HepG2 (cell line): ENCODE data around the gene ENAH. TPM values are rescaled to one million over a fixed set of nuclear protein-coding genes. Genes with fewer than 3 reads are reported as not detected.

Experiments
- ESRRA ChIP-seq: sonication (generic); formaldehyde crosslinking; IDR thresholded peaks from 2 replicates; pipeline ENCODE4 v1.5.1; 2020; ENCODE audit warnings: mild to moderate bottlenecking, low read depth, missing genetic modification reagents
- HHEX ChIP-seq: IDR thresholded peaks from 2 replicates; pipeline ENCODE4 v1.6.1; 2016; ENCODE audit warnings: control low read depth
- HNRNPL ChIP-seq: fragments of 200-400 bp; formaldehyde crosslinking; IDR thresholded peaks from 2 replicates; pipeline ENCODE4 v1.6.1; 2017; ENCODE audit warnings: mild to moderate bottlenecking, low read depth, low read length
- HOXA5 ChIP-seq: sonication (generic); formaldehyde crosslinking; IDR thresholded peaks from 2 replicates; pipeline ENCODE4 v1.4.0; 2020; ENCODE audit warnings: missing genetic modification reagents
- KDM5B ChIP-seq: sonication (generic); formaldehyde crosslinking; IDR thresholded peaks from 2 replicates; pipeline ENCODE4 v1.4.0; 2020; ENCODE audit warnings: missing genetic modification reagents, mild to moderate bottlenecking, borderline replicate concordance
- MED13 ChIP-seq: sonication (generic); formaldehyde crosslinking; IDR thresholded peaks from 2 replicates; pipeline ENCODE4 v1.5.0; 2020; ENCODE audit warnings: missing genetic modification reagents
- NKX3-1 ChIP-seq: sonication (generic); formaldehyde crosslinking; IDR thresholded peaks from 2 replicates; pipeline ENCODE4 v1.5.0; 2020; ENCODE audit warnings: missing genetic modification reagents
- RFXAP ChIP-seq: sonication (generic); formaldehyde crosslinking; IDR thresholded peaks from 2 replicates; pipeline ENCODE4 v1.4.0; 2020; ENCODE audit warnings: missing genetic modification reagents, borderline replicate concordance
- ZBTB20 ChIP-seq: sonication (generic); formaldehyde crosslinking; IDR thresholded peaks from 2 replicates; pipeline ENCODE4 v1.8.1; 2023; ENCODE audit warnings: missing genetic modification reagents, low read depth, mild to moderate bottlenecking, borderline replicate concordance
- ZKSCAN5 ChIP-seq: sonication (generic); formaldehyde crosslinking; IDR thresholded peaks from 2 replicates; pipeline ENCODE4 v1.5.1; 2020; ENCODE audit warnings: mild to moderate bottlenecking, missing genetic modification reagents
- ZNF124 ChIP-seq: sonication (generic); formaldehyde crosslinking; IDR thresholded peaks from 2 replicates; pipeline ENCODE4 v1.4.0; 2020; ENCODE audit warnings: missing genetic modification reagents
- ZNF598 ChIP-seq: sonication (generic); formaldehyde crosslinking; IDR thresholded peaks from 2 replicates; pipeline ENCODE4 v1.5.1; 2020; ENCODE audit warnings: mild to moderate bottlenecking, missing genetic modification reagents, borderline replicate concordance
- polyA plus RNA-seq, 8 experiments: library from polyadenylated mRNA; depleted of rRNA in 3 of 8; stranded (reverse) in 7 of 8; unstranded in 1 of 8; fragments of >200 nt; fragmentation: Illumina TruSeq in 4 of 8; extraction: Trizol in 4 of 8; gene quantifications; 2 replicates each; pipeline versions ENCODE4 v1.2.1 to v1.2.3, GENCODE V29; 2011 to 2016; ENCODE audit warnings: low read depth in 4 of 8, missing spikeins in 1 of 8, mixed read lengths in 1 of 8; ENCODE audit not compliant: insufficient read depth in 1 of 8
- total RNA-seq, 5 experiments: library from RNA; depleted of rRNA; stranded (reverse); fragments of >200 nt; fragmentation: Illumina TruSeq; extraction: Trizol; gene quantifications; 2 replicates each; pipeline ENCODE4 v1.2.3, GENCODE V29; 2016; ENCODE audit warnings: low read depth in 1 of 5
- TF ChIP-seq, protein P1 (sequence below), 2 experiments: IDR thresholded peaks; 2 replicates each; pipeline ENCODE4 v1.6.1; 2011 to 2012; ENCODE audit warnings: low read length in 2 of 2, borderline replicate concordance in 1 of 2, low read depth in 1 of 2, mild to moderate bottlenecking in 1 of 2, moderate library complexity in 1 of 2
- TF ChIP-seq, protein P2 (sequence below): sonication (generic); formaldehyde crosslinking; IDR thresholded peaks from 2 replicates; pipeline ENCODE4 v1.4.0; 2020; ENCODE audit warnings: missing genetic modification reagents, mild to moderate bottlenecking, borderline replicate concordance
- TF ChIP-seq, protein P3 (sequence below): IDR thresholded peaks from 2 replicates; pipeline ENCODE4 v1.6.1; 2016; ENCODE audit warnings: missing compliant biosample characterization, missing genetic modification reagents, borderline replicate concordance
- TF ChIP-seq, protein P4 (sequence below): sonication (generic); formaldehyde crosslinking; IDR thresholded peaks from 2 replicates; pipeline ENCODE4 v1.4.0; 2020; ENCODE audit warnings: missing genetic modification reagents

The ENAH gene
- total and polyA plus RNA-seq, 2 of the 13 experiments (the other 11 are each of a cell fraction or from before 2014, with no cell fraction given): 22.1 to 58.3 TPM

DNA sequence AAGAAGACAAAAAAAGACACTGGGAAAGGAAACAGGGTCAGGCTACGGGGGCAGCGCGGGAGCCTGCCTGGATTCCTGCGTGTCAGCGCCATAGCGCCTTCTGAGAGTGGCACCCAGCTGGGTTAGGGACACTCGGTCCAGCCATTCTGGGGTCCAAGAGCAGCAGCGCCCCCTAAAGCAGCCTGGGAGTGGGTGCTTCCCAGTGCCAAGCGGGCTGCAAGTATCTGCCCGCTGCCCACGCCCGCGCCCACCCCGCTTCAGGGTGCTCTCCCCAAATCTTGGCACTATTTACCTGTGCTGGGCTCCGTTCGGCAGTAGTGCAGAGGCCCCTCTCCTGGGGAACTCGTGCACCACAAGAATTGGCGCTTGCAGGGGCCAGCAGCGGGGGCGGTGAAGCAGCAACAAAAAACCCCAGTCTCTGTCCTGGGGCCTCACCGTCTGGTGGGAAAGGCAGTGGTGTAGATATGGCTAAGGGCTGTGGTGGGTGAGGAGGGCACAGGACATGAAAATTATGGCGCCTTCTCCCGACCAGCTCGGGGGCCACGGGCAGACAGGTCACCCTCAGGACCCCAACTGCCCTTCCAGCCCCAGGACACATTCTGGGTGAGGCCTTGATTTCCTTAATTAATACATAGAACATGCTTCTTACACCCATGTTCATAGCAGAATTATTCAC is 200.9 kb downstream of the ENAH start (continued):
- TF ChIP-seq, protein P1, sequence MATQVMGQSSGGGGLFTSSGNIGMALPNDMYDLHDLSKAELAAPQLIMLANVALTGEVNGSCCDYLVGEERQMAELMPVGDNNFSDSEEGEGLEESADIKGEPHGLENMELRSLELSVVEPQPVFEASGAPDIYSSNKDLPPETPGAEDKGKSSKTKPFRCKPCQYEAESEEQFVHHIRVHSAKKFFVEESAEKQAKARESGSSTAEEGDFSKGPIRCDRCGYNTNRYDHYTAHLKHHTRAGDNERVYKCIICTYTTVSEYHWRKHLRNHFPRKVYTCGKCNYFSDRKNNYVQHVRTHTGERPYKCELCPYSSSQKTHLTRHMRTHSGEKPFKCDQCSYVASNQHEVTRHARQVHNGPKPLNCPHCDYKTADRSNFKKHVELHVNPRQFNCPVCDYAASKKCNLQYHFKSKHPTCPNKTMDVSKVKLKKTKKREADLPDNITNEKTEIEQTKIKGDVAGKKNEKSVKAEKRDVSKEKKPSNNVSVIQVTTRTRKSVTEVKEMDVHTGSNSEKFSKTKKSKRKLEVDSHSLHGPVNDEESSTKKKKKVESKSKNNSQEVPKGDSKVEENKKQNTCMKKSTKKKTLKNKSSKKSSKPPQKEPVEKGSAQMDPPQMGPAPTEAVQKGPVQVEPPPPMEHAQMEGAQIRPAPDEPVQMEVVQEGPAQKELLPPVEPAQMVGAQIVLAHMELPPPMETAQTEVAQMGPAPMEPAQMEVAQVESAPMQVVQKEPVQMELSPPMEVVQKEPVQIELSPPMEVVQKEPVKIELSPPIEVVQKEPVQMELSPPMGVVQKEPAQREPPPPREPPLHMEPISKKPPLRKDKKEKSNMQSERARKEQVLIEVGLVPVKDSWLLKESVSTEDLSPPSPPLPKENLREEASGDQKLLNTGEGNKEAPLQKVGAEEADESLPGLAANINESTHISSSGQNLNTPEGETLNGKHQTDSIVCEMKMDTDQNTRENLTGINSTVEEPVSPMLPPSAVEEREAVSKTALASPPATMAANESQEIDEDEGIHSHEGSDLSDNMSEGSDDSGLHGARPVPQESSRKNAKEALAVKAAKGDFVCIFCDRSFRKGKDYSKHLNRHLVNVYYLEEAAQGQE (IDR thresholded peaks at IDR 0.05; ENCODE audit: borderline replicate concordance in 1 of 2, low read depth in 1 of 2, low read length in 2 of 2): no peak
- peak; percentile 90 for TF ChIP-seq HNRNPL
- TF ChIP-seq HHEX: no peak
- TF ChIP-seq ZNF124: no peak
- no peak for TF ChIP-seq ZBTB20
- TF ChIP-seq, protein P2, sequence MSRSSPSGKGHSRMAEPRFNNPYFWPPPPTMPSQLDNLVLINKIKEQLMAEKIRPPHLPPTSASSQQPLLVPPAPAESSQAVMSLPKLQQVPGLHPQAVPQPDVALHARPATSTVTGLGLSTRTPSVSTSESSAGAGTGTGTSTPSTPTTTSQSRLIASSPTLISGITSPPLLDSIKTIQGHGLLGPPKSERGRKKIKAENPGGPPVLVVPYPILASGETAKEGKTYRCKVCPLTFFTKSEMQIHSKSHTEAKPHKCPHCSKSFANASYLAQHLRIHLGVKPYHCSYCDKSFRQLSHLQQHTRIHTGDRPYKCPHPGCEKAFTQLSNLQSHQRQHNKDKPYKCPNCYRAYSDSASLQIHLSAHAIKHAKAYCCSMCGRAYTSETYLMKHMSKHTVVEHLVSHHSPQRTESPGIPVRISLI (CRISPR knock-in tag): no peak
- TF ChIP-seq RFXAP (CRISPR knock-in tag): no peak
- TF ChIP-seq, protein P3, sequence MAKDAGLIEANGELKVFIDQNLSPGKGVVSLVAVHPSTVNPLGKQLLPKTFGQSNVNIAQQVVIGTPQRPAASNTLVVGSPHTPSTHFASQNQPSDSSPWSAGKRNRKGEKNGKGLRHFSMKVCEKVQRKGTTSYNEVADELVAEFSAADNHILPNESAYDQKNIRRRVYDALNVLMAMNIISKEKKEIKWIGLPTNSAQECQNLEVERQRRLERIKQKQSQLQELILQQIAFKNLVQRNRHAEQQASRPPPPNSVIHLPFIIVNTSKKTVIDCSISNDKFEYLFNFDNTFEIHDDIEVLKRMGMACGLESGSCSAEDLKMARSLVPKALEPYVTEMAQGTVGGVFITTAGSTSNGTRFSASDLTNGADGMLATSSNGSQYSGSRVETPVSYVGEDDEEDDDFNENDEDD (CRISPR knock-in tag): no peak
- no peak for TF ChIP-seq HOXA5 (CRISPR knock-in tag)
- TF ChIP-seq ZNF598 (CRISPR knock-in tag): no peak
- no peak for TF ChIP-seq ZKSCAN5 (CRISPR knock-in tag)
- TF ChIP-seq, protein P4, sequence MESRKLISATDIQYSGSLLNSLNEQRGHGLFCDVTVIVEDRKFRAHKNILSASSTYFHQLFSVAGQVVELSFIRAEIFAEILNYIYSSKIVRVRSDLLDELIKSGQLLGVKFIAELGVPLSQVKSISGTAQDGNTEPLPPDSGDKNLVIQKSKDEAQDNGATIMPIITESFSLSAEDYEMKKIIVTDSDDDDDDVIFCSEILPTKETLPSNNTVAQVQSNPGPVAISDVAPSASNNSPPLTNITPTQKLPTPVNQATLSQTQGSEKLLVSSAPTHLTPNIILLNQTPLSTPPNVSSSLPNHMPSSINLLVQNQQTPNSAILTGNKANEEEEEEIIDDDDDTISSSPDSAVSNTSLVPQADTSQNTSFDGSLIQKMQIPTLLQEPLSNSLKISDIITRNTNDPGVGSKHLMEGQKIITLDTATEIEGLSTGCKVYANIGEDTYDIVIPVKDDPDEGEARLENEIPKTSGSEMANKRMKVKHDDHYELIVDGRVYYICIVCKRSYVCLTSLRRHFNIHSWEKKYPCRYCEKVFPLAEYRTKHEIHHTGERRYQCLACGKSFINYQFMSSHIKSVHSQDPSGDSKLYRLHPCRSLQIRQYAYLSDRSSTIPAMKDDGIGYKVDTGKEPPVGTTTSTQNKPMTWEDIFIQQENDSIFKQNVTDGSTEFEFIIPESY (CRISPR knock-in tag): peak; percentile 84
- no peak for TF ChIP-seq MED13
- no peak for TF ChIP-seq KDM5B
- no peak for TF ChIP-seq ESRRA (CRISPR knock-in tag)
- TF ChIP-seq NKX3-1 (CRISPR knock-in tag): no peak
